Muscle of leg (tissue), 11 donors: Measurements from ENCODE around the gene VPS45. TPM values are rescaled to one million over a fixed set of nuclear protein-coding genes. Genes with fewer than 3 reads are reported as not detected.
"Not testable (repeated sequence)": the region's sequence is repeated elsewhere in the genome, so short reads cannot be mapped to it uniquely, and the experiment has no call there.

Experiments
- DNase-seq: peaks from one replicate; pipeline ENCODE4 v3.0.0; 2013
- H3K27ac ChIP-seq: one replicate; pipeline ENCODE4 v1.5.1; 2013; ENCODE audit warnings: mild to moderate bottlenecking, low read length, control low read depth
- H3K27me3 ChIP-seq: one replicate; pipeline ENCODE4 v1.6.1; 2013; ENCODE audit warnings: low read length; ENCODE audit not compliant: control insufficient read depth, insufficient read depth
- H3K36me3 ChIP-seq: one replicate; pipeline ENCODE4 v1.6.1; 2013; ENCODE audit warnings: low read length; ENCODE audit not compliant: control insufficient read depth, insufficient read depth
- H3K4me1 ChIP-seq: one replicate; pipeline ENCODE4 v1.6.1; 2013; ENCODE audit warnings: low read length; ENCODE audit not compliant: control insufficient read depth, insufficient read depth
- H3K4me3 ChIP-seq: one replicate; pipeline ENCODE4 v1.5.1; 2013; ENCODE audit warnings: low read length, control low read depth
- H3K9me3 ChIP-seq: replicated peaks from 2 replicates; pipeline ENCODE4 v1.6.1; 2013; ENCODE audit warnings: low read depth, low read length; ENCODE audit not compliant: control insufficient read depth
- WGBS: methylation state at CpG from one replicate; pipeline ENCODE4 v1.1.5; 2013; ENCODE audit warnings: missing lambda C conversion rate; ENCODE audit not compliant: insufficient coverage; 5-methylcytosine and 5-hydroxymethylcytosine counted together
- polyA plus RNA-seq, 8 donors: library from polyadenylated mRNA; unstranded; fragments of 120-200 nt; gene quantifications; one replicate each; pipeline versions ENCODE4 v1.2.1 to v1.2.3, GENCODE V29; 2013; ENCODE audit warnings: inconsistent platforms in 1 of 8, low replicate concordance in 1 of 8; ENCODE audit not compliant: insufficient read length in 8 of 8, insufficient read depth in 1 of 8
- total RNA-seq: library from RNA; stranded (reverse); fragments of 120-200 nt; gene quantifications from one replicate; pipeline ENCODE4 v1.2.4, GENCODE V29; 2013

VPS45 gene
- total and polyA plus RNA-seq, 9 donors: 39.5 to 48.7 (median 45.1) TPM

GRCh38 chr1:150142083-150142482, 74.5 kb downstream of the VPS45 start:
- Histone ChIP-seq H3K4me1 (peaks cover 6% of the 10 kb centered on the region), H3K36me3 (peaks cover 3% of the 10 kb centered on the region), H3K9me3 (no peaks in the 10 kb centered on the region), H3K27ac (peak overlapping the region; percentile 50), H3K4me3 (no peak overlapping the region), H3K27me3 (no peaks in the 10 kb centered on the region)
- no peak for DNase-seq

DNA sequence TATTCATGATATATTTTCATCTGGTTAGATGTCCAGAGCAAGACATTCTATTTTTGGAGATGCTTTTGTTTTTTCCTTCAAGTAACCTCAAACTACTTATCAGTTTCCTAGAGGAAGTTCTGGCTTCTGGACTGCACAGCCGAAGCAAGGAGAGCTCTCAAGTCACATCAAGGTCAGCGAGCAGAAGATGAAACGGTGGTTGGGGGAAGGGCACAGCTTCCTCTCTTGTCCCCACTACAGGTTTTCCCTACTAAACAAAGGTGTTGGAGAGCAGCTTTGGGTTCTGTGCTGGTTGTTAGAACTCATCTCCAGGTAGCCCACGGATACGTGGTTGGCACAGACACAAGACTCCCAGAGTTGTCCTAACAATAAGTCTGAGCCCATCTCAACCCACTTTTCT, 77.0 kb downstream of the VPS45 start:
- Histone ChIP-seq H3K4me3 (no peak overlapping the region), H3K36me3 (peaks cover 2% of the 10 kb centered on the region), H3K27me3 (no peaks in the 10 kb centered on the region), H3K4me1 (peaks cover 16% of the 10 kb centered on the region), H3K27ac (peak overlapping the region; percentile 4), H3K9me3 (no peaks in the 10 kb centered on the region)
- no CpG with 5 or more reads among the region's 5 CpGs for WGBS
- DNase-seq: peak; percentile 30

GRCh38 chr1:150146016-150146415, 78.4 kb downstream of the VPS45 start:
- H3K27ac ChIP-seq, H3K27me3 ChIP-seq, DNase-seq, H3K36me3 ChIP-seq, H3K4me3 ChIP-seq, H3K9me3 ChIP-seq: not testable (repeated sequence)
- 80% methylated on average over 2 of the region's 5 CpGs for WGBS
- H3K4me1 ChIP-seq: peaks cover 16% of the 10 kb centered on the region

GRCh38 chr1:150146849-150147542, 79.4 kb downstream of the VPS45 start:
- Histone ChIP-seq H3K4me3 (no peak overlapping the region), H3K27ac (peak overlapping the region; percentile 62), H3K27me3 (no peaks in the 10 kb centered on the region), H3K36me3 (peaks cover 4% of the 10 kb centered on the region), H3K4me1 (peaks cover 16% of the 10 kb centered on the region), H3K9me3 (no peaks in the 10 kb centered on the region)
- WGBS: 49% methylated on average over 2 of the region's 10 CpGs
- no peak for DNase-seq

GRCh38 chr1:150148837-150149270, 81.3 kb downstream of the VPS45 start:
- 0% methylated on average over 2 of the region's 8 CpGs for whole genome bisulfite sequencing
- Histone ChIP-seq H3K9me3 (no peaks in the 10 kb centered on the region), H3K4me1 (peaks cover 22% of the 10 kb centered on the region), H3K36me3 (peaks cover 18% of the 10 kb centered on the region), H3K27ac (peak overlapping the region; percentile 92), H3K4me3 (peak overlapping the region; percentile 81), H3K27me3 (no peaks in the 10 kb centered on the region)
- peak; percentile 21 for DNase-seq

DNA sequence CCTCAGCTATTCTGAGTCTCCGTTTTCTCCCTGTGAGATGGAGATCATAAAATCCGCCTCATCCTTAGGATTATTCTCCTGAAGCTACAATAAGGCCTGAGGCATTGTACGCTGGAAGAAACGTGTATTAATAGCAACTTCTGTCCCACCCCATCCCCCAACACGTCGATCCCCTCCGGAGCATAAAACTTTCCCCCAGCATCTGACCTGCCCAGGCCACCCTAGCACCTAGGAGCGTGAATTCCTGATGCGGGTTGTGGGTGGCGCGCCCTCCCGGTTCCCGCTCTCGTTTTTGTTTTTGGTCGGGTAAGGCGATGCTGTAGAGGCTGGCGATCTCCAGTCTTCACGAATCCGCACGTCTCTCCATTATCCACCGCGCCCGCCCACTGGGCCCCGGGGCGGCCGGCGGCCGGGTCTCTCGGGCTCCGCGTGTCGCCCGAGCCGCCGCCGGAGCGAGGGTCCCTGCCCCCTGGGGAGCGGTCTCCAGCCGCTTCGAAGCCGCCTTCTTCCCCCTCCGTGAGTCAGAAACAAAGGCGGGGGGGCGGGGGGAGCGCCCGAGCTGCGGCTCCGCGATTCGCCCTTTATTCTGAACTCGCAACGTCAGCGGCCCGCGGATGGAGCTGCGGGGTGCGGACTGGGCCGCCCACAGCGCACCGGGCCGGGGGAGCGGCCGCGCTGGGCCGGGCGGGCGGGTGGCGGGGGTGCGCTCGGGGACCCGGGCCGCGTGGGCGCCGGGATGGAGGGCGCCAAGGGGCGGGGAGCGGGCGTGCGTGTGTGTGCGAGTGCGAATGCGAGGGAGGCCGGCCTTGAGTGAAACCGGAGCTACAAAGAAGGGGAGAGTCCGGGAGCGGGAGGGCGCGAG, 81.9 kb downstream of the VPS45 start, which contains the start of gene PLEKHO1:
Gene PLEKHO1 (plus strand): TSS at position 646 of the 862 bp plus-strand sequence. CDS start 342 bp downstream, outside the sequence.
- Histone ChIP-seq H3K27ac (peak within 1 kb of the TSS; percentile 92), H3K36me3 (peaks cover 25% of the 10 kb centered on the region), H3K4me3 (peak within 1 kb of the TSS; percentile 81), H3K27me3 (no peaks in the 10 kb centered on the region), H3K9me3 (no peaks in the 10 kb centered on the region), H3K4me1 (peaks cover 22% of the 10 kb centered on the region)
- DNase-seq: peak; percentile 92
- 1% methylated on average over 58 of the region's 89 CpGs for WGBS

GRCh38 chr1:150150133-150151021, 82.8 kb downstream of the VPS45 start:
- DNase-seq: peak; percentile 48
- Histone ChIP-seq H3K27ac (peak overlapping the region; percentile 92), H3K9me3 (no peaks in the 10 kb centered on the region), H3K4me3 (peak overlapping the region; percentile 81), H3K4me1 (peaks cover 19% of the 10 kb centered on the region), H3K27me3 (no peaks in the 10 kb centered on the region), H3K36me3 (peaks cover 32% of the 10 kb centered on the region)
- WGBS: under 1% methylated on average over 108 of the region's 114 CpGs

- Histone ChIP-seq H3K27me3 (no peaks in the 10 kb centered on the region), H3K36me3 (peaks cover 43% of the 10 kb centered on the region), H3K27ac (peak overlapping the region; percentile 84), H3K4me3 (peak overlapping the region; percentile 81), H3K4me1 (peaks cover 19% of the 10 kb centered on the region), H3K9me3 (no peaks in the 10 kb centered on the region)
- DNase-seq: peak; percentile 35
- WGBS: 16% methylated on average over 5 of the region's 15 CpGs
These were observed 84.0 kb downstream of the VPS45 start for GRCh38 chr1:150151291-150152181.

DNA sequence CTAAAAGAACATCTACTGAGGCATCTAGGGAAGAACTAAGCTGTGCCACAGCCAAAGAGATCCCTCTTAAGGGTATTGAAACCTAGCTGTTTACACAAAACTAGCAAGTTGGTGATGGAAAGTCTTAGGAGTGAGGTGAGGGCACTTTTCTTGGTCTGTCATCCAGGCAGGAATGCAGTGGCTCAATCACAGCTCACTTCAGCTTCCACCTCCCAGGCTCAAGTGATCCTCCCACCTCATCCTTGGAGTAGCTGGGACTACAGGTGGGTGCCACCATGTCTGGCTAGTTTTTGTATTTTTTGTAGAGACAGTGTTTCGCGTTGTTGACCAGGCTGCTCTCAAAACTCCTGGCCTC, 84.6 kb downstream of the VPS45 start:
- Histone ChIP-seq H3K4me1 (peaks cover 15% of the 10 kb centered on the region), H3K36me3 (peaks cover 49% of the 10 kb centered on the region)
- no CpG with 5 or more reads among the region's 2 CpGs for WGBS

More for the DNA sequence above, 84.6 kb downstream of the VPS45 start:
- Histone ChIP-seq H3K27ac (peak overlapping the region; percentile 84), H3K4me3 (no peak overlapping the region), H3K27me3 (no peaks in the 10 kb centered on the region), H3K9me3 (no peaks in the 10 kb centered on the region)
- no peak for DNase-seq
